ENCODE results near the gene STH.
"Not testable (repeated sequence)": the region's sequence is repeated elsewhere in the genome, so short reads cannot be mapped to it uniquely, and the experiment has no call there.

STH gene

DNA sequence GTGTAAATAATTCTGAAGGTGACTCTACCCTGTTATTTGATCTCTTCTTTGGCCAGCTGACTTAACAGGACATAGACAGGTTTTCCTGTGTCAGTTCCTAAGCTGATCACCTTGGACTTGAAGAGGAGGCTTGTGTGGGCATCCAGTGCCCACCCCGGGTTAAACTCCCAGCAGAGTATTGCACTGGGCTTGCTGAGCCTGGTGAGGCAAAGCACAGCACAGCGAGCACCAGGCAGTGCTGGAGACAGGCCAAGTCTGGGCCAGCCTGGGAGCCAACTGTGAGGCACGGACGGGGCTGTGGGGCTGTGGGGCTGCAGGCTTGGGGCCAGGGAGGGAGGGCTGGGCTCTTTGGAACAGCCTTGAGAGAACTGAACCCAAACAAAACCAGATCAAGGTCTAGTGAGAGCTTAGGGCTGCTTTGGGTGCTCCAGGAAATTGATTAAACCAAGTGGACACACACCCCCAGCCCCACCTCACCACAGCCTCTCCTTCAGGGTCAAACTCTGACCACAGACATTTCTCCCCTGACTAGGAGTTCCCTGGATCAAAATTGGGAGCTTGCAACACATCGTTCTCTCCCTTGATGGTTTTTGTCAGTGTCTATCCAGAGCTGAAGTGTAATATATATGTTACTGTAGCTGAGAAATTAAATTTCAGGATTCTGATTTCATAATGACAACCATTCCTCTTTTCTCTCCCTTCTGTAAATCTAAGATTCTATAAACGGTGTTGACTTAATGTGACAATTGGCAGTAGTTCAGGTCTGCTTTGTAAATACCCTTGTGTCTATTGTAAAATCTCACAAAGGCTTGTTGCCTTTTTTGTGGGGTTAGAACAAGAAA, 5.1 kb downstream of the STH start:
- no peak for DNase-seq (ENCODE audit: low read depth, low spot score)

DNA sequence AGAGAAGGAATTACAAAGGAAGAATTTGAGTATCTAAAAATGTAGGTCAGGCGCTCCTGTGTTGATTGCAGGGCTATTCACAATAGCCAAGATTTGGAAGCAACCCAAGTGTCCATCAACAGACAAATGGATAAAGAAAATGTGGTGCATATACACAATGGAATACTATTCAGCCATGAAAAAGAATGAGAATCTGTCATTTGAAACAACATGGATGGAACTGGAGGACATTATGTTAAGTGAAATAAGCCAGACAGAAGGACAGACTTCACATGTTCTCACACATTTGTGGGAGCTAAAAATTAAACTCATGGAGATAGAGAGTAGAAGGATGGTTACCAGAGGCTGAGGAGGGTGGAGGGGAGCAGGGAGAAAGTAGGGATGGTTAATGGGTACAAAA, 7.0 kb downstream of the STH start:
- DNase-seq (ENCODE audit: low read depth, low spot score): not testable (repeated sequence)

- DNase-seq (ENCODE audit: low read depth, low spot score): no peak
These were observed 8.5 kb downstream of the STH start for GRCh38 chr17:46007461-46007965.

GRCh38 chr17:46008591-46008990, 9.5 kb downstream of the STH start:
- DNase-seq (ENCODE audit: low read depth, low spot score): no peak

- DNase-seq (ENCODE audit: low read depth, low spot score): no peak
These were observed 10.9 kb downstream of the STH start for GRCh38 chr17:46009681-46010596.

DNA sequence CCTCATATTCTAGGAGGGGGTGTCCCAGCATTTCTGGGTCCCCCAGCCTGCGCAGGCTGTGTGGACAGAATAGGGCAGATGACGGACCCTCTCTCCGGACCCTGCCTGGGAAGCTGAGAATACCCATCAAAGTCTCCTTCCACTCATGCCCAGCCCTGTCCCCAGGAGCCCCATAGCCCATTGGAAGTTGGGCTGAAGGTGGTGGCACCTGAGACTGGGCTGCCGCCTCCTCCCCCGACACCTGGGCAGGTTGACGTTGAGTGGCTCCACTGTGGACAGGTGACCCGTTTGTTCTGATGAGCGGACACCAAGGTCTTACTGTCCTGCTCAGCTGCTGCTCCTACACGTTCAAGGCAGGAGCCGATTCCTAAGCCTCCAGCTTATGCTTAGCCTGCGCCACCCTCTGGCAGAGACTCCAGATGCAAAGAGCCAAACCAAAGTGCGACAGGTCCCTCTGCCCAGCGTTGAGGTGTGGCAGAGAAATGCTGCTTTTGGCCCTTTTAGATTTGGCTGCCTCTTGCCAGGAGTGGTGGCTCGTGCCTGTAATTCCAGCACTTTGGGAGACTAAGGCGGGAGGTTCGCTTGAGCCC, 11.6 kb downstream of the STH start:
- DNase-seq (ENCODE audit: low read depth, low spot score): no peak

- no peak for DNase-seq (ENCODE audit: low read depth, low spot score)
These were observed 12.9 kb downstream of the STH start for GRCh38 chr17:46011711-46012505.

DNA sequence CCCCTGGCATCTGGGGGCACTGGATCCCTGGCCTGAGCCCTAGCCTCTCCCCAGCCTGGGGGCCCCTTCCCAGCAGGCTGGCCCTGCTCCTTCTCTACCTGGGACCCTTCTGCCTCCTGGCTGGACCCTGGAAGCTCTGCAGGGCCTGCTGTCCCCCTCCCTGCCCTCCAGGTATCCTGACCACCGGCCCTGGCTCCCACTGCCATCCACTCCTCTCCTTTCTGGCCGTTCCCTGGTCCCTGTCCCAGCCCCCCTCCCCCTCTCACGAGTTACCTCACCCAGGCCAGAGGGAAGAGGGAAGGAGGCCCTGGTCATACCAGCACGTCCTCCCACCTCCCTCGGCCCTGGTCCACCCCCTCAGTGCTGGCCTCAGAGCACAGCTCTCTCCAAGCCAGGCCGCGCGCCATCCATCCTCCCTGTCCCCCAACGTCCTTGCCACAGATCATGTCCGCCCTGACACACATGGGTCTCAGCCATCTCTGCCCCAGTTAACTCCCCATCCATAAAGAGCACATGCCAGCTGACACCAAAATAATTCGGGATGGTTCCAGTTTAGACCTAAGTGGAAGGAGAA, 13.5 kb downstream of the STH start:
- DNase-seq (ENCODE audit: low read depth, low spot score): no peak

GRCh38 chr17:46013127-46013501, 14.1 kb downstream of the STH start:
- no peak for DNase-seq (ENCODE audit: low read depth, low spot score)

- DNase-seq (ENCODE audit: low read depth, low spot score): no peak
These were observed 14.6 kb downstream of the STH start for GRCh38 chr17:46013502-46014165.

DNA sequence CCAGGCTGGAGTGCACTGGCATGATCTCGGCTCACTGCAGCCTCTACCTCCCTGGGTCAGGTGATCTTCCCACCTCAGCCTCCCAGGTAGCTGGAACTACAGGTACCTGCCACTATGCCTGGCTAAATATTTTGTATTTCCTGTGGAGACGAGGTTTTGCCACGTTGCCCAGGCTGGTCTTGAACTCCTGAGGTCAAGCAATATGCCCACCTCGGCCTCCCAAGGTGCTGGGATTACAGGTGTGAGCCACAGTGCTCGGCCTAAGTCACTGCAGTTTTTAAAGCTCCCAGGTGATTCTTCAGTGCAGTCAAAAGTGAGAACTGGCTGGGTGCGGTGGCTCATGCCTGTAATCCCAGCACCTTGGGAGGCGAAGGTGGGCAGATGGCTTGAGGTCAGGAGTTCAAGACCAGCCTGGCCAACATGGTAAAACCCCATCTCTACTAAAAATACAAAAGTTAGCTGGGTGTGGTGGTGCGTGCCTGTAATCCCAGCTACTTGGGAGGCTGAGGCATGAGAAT, 20.4 kb downstream of the STH start:
- DNase-seq (ENCODE audit: low read depth, low spot score): not testable (repeated sequence)

GRCh38 chr17:46020023-46020761, 21.1 kb downstream of the STH start:
- DNase-seq (ENCODE audit: low read depth, low spot score): no peak

DNA sequence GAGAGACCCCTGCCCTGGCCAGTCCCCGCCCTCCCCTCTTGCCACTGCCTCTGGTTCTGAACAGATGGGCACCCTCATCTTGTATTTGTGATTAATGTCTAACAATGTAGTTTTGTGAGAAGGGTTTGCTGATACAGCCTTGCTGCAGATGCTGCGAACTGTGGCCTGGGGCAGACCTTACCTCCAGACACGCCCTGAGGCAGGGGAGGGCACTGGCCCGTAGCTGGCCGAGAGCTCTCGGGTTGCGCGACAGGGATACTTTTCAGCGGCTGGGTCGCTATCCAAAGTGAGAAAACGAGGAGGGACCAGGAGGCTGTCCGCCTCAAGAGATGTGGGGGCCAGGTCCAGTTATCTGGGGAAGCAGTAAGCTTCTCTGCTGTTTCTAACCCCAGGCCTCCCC, 21.9 kb downstream of the STH start:
- DNase-seq (ENCODE audit: low read depth, low spot score): no peak

DNA sequence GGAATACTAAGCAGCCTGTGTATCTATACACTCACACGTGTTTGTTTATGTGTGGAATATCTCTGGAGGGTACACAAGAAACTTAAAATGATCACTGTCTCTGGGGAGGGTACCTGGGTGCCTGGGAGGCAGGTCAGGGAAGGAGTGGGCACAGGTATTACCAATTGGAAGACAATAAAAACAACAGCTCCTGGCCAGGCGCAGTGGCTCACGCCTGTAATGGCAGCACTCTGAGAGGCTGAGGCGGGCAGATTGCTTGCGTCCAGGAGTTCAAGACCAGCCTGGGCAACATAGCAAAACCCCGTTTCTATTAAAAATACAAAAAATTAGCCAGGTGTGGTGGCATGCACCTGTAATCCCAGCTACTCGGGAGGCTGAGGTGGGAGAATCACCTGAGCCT, 24.3 kb downstream of the STH start:
- DNase-seq (ENCODE audit: low read depth, low spot score): not testable (repeated sequence)

DNA sequence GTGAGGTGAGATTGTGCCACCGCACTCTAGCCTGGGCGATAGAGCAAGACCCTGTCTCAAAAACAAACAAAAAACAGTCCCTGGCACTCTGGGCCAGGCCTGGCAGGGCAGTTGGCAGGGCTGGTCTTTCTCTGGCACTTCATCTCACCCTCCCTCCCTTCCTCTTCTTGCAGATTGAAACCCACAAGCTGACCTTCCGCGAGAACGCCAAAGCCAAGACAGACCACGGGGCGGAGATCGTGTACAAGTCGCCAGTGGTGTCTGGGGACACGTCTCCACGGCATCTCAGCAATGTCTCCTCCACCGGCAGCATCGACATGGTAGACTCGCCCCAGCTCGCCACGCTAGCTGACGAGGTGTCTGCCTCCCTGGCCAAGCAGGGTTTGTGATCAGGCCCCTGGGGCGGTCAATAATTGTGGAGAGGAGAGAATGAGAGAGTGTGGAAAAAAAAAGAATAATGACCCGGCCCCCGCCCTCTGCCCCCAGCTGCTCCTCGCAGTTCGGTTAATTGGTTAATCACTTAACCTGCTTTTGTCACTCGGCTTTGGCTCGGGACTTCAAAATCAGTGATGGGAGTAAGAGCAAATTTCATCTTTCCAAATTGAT, 24.8 kb downstream of the STH start:
- no peak for DNase-seq (ENCODE audit: low read depth, low spot score)

- DNase-seq (ENCODE audit: low read depth, low spot score): no peak
These were observed 25.5 kb downstream of the STH start for GRCh38 chr17:46024590-46024989.

DNA sequence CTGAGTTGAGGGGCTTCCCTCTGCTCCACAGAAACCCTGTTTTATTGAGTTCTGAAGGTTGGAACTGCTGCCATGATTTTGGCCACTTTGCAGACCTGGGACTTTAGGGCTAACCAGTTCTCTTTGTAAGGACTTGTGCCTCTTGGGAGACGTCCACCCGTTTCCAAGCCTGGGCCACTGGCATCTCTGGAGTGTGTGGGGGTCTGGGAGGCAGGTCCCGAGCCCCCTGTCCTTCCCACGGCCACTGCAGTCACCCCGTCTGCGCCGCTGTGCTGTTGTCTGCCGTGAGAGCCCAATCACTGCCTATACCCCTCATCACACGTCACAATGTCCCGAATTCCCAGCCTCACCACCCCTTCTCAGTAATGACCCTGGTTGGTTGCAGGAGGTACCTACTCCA, 26.0 kb downstream of the STH start:
- DNase-seq (ENCODE audit: low read depth, low spot score): no peak

GRCh38 chr17:46025510-46026165, 26.6 kb downstream of the STH start:
- DNase-seq (ENCODE audit: low read depth, low spot score): no peak
